ENCODE results near the gene KCNG4. TPM values are rescaled to one million over a fixed set of nuclear protein-coding genes. Genes with fewer than 3 reads are reported as not detected.
"Not testable (repeated sequence)": the region's sequence is repeated elsewhere in the genome, so short reads cannot be mapped to it uniquely, and the experiment has no call there.

Gene KCNG4
- total RNA-seq, 1 experiment from 2014 or later: not detected

DNA sequence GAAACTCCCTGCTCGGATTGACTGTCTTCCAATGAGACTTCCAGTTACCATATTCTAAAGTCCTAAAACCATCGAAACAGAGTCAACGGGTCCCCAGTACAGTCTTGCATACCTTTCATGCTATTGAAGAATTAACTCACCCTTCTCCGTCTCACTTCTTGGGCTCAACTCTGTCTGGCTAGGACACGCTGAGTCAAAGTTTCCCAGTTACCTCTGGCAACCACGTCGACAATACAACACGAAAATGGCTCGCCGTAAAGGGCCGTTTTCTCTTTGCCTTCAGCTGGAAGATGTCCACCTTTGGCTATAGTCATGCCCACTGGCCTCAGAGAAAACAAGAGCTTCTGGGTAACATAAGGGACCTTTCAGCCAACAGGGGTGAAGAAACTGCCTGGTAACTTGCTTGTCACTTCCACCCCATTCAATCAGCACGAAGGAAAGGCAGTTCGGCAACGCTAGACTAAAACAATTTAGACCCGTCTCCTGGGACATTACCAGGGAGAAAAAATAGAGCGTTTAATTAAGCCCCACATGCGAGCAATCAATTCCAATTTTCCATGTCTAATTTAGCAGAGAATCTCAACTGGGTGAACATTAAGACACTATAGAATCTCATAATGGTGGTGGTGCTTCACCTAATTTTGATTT is 21.5 kb downstream of the KCNG4 start:
- Histone ChIP-seq H3K9me3 (ENCODE audit: control insufficient read depth, low read depth, low read length) (no peaks in the 10 kb centered on the region), H3K14ac (ENCODE audit: insufficient read depth, low read length) (no peak overlapping the region), H3K23ac (ENCODE audit: insufficient read length, low read depth, low read length) (no peak overlapping the region), H2BK5ac (ENCODE audit: insufficient read length, low read length) (no peak overlapping the region), H3K4me1 (ENCODE audit: insufficient read depth, low read length) (no peaks in the 10 kb centered on the region), H3K4me2 (ENCODE audit: insufficient read depth, insufficient read length, low read length) (no peak overlapping the region), H3K79me2 (ENCODE audit: insufficient read depth, low read length) (no peaks in the 10 kb centered on the region), H3K4ac (ENCODE audit: low read depth, low read length) (no peak overlapping the region), H2BK12ac (ENCODE audit: insufficient read length, low read depth, low read length) (no peak overlapping the region), H2BK120ac (ENCODE audit: low read depth, low read length, poor library complexity, severe bottlenecking) (no peak overlapping the region), H3K23me2 (ENCODE audit: insufficient read length, low read depth, low read length, poor library complexity, severe bottlenecking) (no peaks in the 10 kb centered on the region), H2AFZ (ENCODE audit: low read length) (no peak overlapping the region), H4K20me1 (ENCODE audit: control insufficient read depth, insufficient read depth, insufficient read length) (no peaks in the 10 kb centered on the region), H3K9ac (ENCODE audit: extremely low read depth, insufficient read length, low read length) (no peak overlapping the region), H2BK20ac (ENCODE audit: low read depth, low read length, poor library complexity, severe bottlenecking) (no peak overlapping the region), H3K18ac (ENCODE audit: insufficient read length, low read depth, low read length) (no peak overlapping the region), H4K5ac (ENCODE audit: insufficient read length, low read depth, low read length) (no peak overlapping the region), H3T11ph (ENCODE audit: low read length) (no peak overlapping the region), H2BK15ac (ENCODE audit: low read depth, low read length) (no peak overlapping the region), H3K79me1 (ENCODE audit: insufficient read depth, low read depth, low read length, poor library complexity, severe bottlenecking) (no peaks in the 10 kb centered on the region), H3K27ac (ENCODE audit: insufficient read length, low read depth, low read length) (no peak overlapping the region), H3K56ac (ENCODE audit: insufficient read length, low read depth, low read length) (no peak overlapping the region), H3K27me3 (ENCODE audit: insufficient read depth, low read length) (no peaks in the 10 kb centered on the region; the same call in 1 of the 2 replicates), H2AK5ac (ENCODE audit: insufficient read length, low read length) (no peak overlapping the region), H4K8ac (replicated peaks; ENCODE audit: insufficient read length, low read depth, low read length) (no peak overlapping the region), H4K91ac (ENCODE audit: insufficient read length, low read depth, low read length) (no peak overlapping the region)
- Mint-ChIP-seq H3K9me3 (no peaks in the 10 kb centered on the region), H3K36me3 (ENCODE audit: insufficient read depth in 1 of 3, low read depth in 3 of 3) (no peaks in the 10 kb centered on the region), H3K27ac (no peak overlapping the region), H3K4me1 (peaks cover 15 to 20% of the 10 kb centered on the region in 2 experiments), H3K4me3 (no peak overlapping the region), H3K27me3 (ENCODE audit: low read depth) (peaks cover 5% of the 10 kb centered on the region)
- WGBS (ENCODE audit: extremely low coverage, insufficient read length, low lambda C conversion rate): no CpG with 5 or more reads among the region's 17 CpGs
- DNase-seq: no peak
- TF ChIP-seq, protein P1, sequence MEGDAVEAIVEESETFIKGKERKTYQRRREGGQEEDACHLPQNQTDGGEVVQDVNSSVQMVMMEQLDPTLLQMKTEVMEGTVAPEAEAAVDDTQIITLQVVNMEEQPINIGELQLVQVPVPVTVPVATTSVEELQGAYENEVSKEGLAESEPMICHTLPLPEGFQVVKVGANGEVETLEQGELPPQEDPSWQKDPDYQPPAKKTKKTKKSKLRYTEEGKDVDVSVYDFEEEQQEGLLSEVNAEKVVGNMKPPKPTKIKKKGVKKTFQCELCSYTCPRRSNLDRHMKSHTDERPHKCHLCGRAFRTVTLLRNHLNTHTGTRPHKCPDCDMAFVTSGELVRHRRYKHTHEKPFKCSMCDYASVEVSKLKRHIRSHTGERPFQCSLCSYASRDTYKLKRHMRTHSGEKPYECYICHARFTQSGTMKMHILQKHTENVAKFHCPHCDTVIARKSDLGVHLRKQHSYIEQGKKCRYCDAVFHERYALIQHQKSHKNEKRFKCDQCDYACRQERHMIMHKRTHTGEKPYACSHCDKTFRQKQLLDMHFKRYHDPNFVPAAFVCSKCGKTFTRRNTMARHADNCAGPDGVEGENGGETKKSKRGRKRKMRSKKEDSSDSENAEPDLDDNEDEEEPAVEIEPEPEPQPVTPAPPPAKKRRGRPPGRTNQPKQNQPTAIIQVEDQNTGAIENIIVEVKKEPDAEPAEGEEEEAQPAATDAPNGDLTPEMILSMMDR (conservative IDR thresholded peaks at IDR 0.05): no peak

DNA sequence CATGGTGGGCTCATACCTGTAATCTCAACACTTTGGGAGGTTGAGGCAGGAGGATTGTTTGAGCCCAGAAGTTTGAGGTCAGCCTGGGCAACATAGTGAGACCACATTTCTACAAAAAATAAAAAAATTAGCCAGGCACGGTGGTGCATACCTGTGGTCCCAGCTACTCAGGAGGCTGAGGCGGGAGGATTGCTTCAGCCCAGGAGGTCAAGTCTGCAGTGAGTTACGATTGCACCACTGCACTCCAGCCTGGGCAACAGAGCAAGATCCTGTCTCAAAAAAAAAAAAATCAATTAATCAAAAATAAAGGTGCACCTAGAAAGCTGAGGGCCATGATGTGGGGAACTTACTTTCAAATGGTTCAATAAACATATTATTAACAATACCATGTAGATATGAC is 23.7 kb downstream of the KCNG4 start:
- H3K4ac ChIP-seq (ENCODE audit: low read depth, low read length); H3K4me2 ChIP-seq (ENCODE audit: insufficient read depth, insufficient read length, low read length); H3K23me2 ChIP-seq (ENCODE audit: insufficient read length, low read depth, low read length, poor library complexity, severe bottlenecking); H3K23ac ChIP-seq (ENCODE audit: insufficient read length, low read depth, low read length); H3K9ac ChIP-seq (ENCODE audit: extremely low read depth, insufficient read length, low read length); H3K27ac ChIP-seq (ENCODE audit: insufficient read length, low read depth, low read length); H2AK5ac ChIP-seq (ENCODE audit: insufficient read length, low read length); H3K18ac ChIP-seq (ENCODE audit: insufficient read length, low read depth, low read length); H4K20me1 ChIP-seq (ENCODE audit: control insufficient read depth, insufficient read depth, insufficient read length); H3K79me1 ChIP-seq (ENCODE audit: insufficient read depth, low read depth, low read length, poor library complexity, severe bottlenecking); H3K9me3 Mint-ChIP-seq; H3K27ac Mint-ChIP-seq; H3K27me3 ChIP-seq (ENCODE audit: insufficient read depth, low read length); H2AFZ ChIP-seq (ENCODE audit: low read length); H2BK15ac ChIP-seq (ENCODE audit: low read depth, low read length); H3K56ac ChIP-seq (ENCODE audit: insufficient read length, low read depth, low read length); H3K9me3 ChIP-seq (ENCODE audit: control insufficient read depth, low read depth, low read length); H2BK5ac ChIP-seq (ENCODE audit: insufficient read length, low read length); H3K36me3 Mint-ChIP-seq (ENCODE audit: insufficient read depth in 1 of 3, low read depth in 3 of 3); H4K5ac ChIP-seq (ENCODE audit: insufficient read length, low read depth, low read length); H3K14ac ChIP-seq (ENCODE audit: insufficient read depth, low read length); H4K91ac ChIP-seq (ENCODE audit: insufficient read length, low read depth, low read length); H4K8ac ChIP-seq (replicated peaks; ENCODE audit: insufficient read length, low read depth, low read length); H3K4me1 ChIP-seq (ENCODE audit: insufficient read depth, low read length); H2BK120ac ChIP-seq (ENCODE audit: low read depth, low read length, poor library complexity, severe bottlenecking); H3K79me2 ChIP-seq (ENCODE audit: insufficient read depth, low read length); H3K4me3 Mint-ChIP-seq; H3K27me3 Mint-ChIP-seq (ENCODE audit: low read depth); H3T11ph ChIP-seq (ENCODE audit: low read length); H2BK12ac ChIP-seq (ENCODE audit: insufficient read length, low read depth, low read length); DNase-seq; H2BK20ac ChIP-seq (ENCODE audit: low read depth, low read length, poor library complexity, severe bottlenecking): not testable (repeated sequence)
- peaks cover 15 to 20% of the 10 kb centered on the region in 2 experiments for H3K4me1 Mint-ChIP-seq
- no CpG with 5 or more reads among the region's 3 CpGs for WGBS (ENCODE audit: extremely low coverage, insufficient read length, low lambda C conversion rate)
